Measurements from ENCODE around the gene ABLIM2.

DNA sequence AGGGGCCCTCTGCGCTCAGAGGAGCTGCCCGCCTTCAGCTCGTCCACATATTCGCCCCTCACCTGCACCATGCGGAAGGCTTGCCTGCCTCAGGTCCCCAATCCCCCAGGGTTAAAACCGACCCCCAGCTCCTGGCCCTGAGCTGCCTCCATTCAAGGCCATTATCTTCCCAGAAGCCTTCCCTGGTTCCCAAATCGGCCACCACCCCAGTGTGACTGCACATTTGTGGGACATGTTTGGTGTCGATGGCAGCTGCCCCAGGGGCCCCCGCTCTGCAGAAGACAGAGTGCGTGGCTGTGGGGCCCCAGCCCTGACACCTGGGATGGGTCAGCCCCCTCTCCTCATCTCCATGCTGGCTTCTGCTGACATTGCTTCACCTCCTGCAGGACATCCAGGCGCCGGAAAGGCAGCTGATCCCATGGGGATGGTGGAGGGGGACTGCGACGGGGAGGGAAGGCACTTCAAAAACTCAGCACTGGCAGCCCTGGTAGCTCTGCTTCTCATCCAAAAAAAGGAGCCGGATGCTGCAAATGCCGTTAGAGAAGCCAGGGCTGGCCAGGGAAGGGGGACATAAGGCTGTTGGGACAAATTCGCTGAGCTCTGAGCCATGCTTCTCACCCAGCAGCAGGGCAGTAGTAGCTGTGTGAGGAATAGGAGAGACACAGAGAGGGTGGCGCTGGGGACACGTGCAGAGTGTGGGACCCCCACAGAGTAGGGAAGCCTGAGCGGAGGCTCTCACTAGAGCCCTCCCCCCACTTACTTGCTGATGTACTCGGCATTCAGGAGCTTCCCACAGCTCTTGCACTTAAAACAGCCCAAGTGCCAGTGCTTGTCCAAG, 78.5 kb downstream of the ABLIM2 start:
- TF ChIP-seq, protein P1, sequence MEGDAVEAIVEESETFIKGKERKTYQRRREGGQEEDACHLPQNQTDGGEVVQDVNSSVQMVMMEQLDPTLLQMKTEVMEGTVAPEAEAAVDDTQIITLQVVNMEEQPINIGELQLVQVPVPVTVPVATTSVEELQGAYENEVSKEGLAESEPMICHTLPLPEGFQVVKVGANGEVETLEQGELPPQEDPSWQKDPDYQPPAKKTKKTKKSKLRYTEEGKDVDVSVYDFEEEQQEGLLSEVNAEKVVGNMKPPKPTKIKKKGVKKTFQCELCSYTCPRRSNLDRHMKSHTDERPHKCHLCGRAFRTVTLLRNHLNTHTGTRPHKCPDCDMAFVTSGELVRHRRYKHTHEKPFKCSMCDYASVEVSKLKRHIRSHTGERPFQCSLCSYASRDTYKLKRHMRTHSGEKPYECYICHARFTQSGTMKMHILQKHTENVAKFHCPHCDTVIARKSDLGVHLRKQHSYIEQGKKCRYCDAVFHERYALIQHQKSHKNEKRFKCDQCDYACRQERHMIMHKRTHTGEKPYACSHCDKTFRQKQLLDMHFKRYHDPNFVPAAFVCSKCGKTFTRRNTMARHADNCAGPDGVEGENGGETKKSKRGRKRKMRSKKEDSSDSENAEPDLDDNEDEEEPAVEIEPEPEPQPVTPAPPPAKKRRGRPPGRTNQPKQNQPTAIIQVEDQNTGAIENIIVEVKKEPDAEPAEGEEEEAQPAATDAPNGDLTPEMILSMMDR (IDR thresholded peaks at IDR 0.05) = no peak
- TF ChIP-seq POLR2AphosphoS5 (IDR thresholded peaks at IDR 0.05) = no peak
